Heart left ventricle (tissue), 16 donors: Measurements from ENCODE around the gene FFAR3. TPM values are rescaled to one million over a fixed set of nuclear protein-coding genes. Genes with fewer than 3 reads are reported as not detected.

ENCODE experiments used
- ATAC-seq, 4 donors: fragments of 200-7000 bp; cut with Tn5 transposase; one replicate each; pipeline ENCODE4 v1.9.1; 2020 to 2022; ENCODE audit warnings: moderate library complexity in 4 of 4, mild to moderate bottlenecking in 3 of 4, moderate number of reproducible peaks in 1 of 4
- DNase-seq, 5 donors: peaks; one replicate each; pipeline ENCODE4 v3.0.0-alpha.2; 2020
- H3K27ac ChIP-seq, 12 donors: fragments of 200-600 bp; sonication (generic) in 4 of 12; one replicate each; pipeline versions ENCODE4 v1.5.0 to v1.8.0; 2016 to 2022; ENCODE audit warnings: mild to moderate bottlenecking in 2 of 12
- H3K27me3 ChIP-seq, 9 donors: fragments of 200-600 bp; sonication (generic) in 2 of 9; one replicate each; pipeline versions ENCODE4 v1.5.1 to v1.8.0; 2016 to 2022; ENCODE audit warnings: mild to moderate bottlenecking in 3 of 9
- H3K36me3 ChIP-seq, 9 donors: fragments of 200-600 bp; sonication (generic) in 2 of 9; one replicate each; pipeline versions ENCODE4 v1.5.0 to v1.8.0; 2018 to 2022; ENCODE audit warnings: mild to moderate bottlenecking in 2 of 9
- H3K4me1 ChIP-seq, 12 donors: fragments of 200-600 bp; sonication (generic) in 4 of 12; one replicate each; pipeline versions ENCODE4 v1.5.0 to v1.8.0; 2016 to 2022; ENCODE audit warnings: mild to moderate bottlenecking in 3 of 12
- H3K4me3 ChIP-seq, 12 donors: fragments of 200-600 bp; sonication (generic) in 4 of 12; one replicate each; pipeline versions ENCODE4 v1.5.0 to v1.8.0; 2017 to 2022; ENCODE audit warnings: mild to moderate bottlenecking in 9 of 12, moderate library complexity in 4 of 12
- H3K9me3 ChIP-seq, 12 donors: fragments of 200-600 bp; sonication (generic) in 4 of 12; one replicate each; pipeline versions ENCODE4 v1.5.0 to v1.8.0; 2016 to 2022; ENCODE audit warnings: mild to moderate bottlenecking in 1 of 12
- POLR2A ChIP-seq, 2 donors: fragments of 450-650 bp; IDR thresholded peaks; one replicate each; pipeline ENCODE4 v1.6.1; 2017; ENCODE audit warnings: antibody characterized with exemption in 2 of 2, mild to moderate bottlenecking in 2 of 2, moderate library complexity in 2 of 2
- WGBS, 4 donors: extraction: QIAGEN DNeasy Blood & Tissue Kit in 2 of 4; methylation state at CpG; one replicate each; pipeline versions ENCODE4 v1.1.5 to v1.1.7; 2013 to 2018; 5-methylcytosine and 5-hydroxymethylcytosine counted together
- intact Hi-C, 10 donors: fragments of 100-400 bp; cut with DNase I; formaldehyde crosslinking; loops; one replicate each; pipeline versions ENCODE4 v1.11.1 to v1.14.2; 2022
- polyA plus RNA-seq, 2 donors: library from polyadenylated mRNA; stranded (reverse); fragments of 200-250 nt; gene quantifications; one replicate each; pipeline ENCODE4 v1.2.3, GENCODE V29; 2013
- total RNA-seq, 9 donors: library from RNA; depleted of rRNA in 2 of 9; stranded (reverse); fragments of >200 nt in 2 of 9; fragmentation: NEBNext Ultra II Directional in 3 of 9; extraction: Animal tissue kit (Norgen Biotek cat#: 25700) in 3 of 9; gene quantifications; one replicate each; pipeline versions ENCODE4 v1.1.0 to v1.2.4, GENCODE V29; 2016 to 2023
- TF ChIP-seq, protein P1 (sequence below), 12 donors: fragments of 200-600 bp; sonication (generic) in 4 of 12; IDR thresholded peaks; one replicate each; pipeline versions ENCODE4 v1.5.0 to v1.8.0; 2018 to 2022; ENCODE audit warnings: antibody characterized with exemption in 12 of 12, mild to moderate bottlenecking in 5 of 12
- donor health status: ischemic (EF 13 %, LVEDD 7.1; RV severe dilation, severe dysfunction).
- donor health status: healthy with polysubstance abuse.
- donor health status: DM: no; HTN: yes; CAD: no.
- donor health status: DM: no; HTN: no; CAD: no.
- donor health status: ischemic (EF 25% LVEDD 6.9; RV normal size, moderate dysfunction).
- donor health status: ischemic (EF 25% LVEDD 5.7; RV mildly dilated, moderate dysfunction).
- donor health status: healthy.
- donor health status: DM: yes; HTN: yes; CAD: no.
- donor health status: ischemic (EF 35%, LVEDD 5.7; RV mildly dilated, moderate dysfunction).
- donor health status: nonischemic (EF 11% LVEDD 7.7; RV severe dilation, severe dysfunction).
- donor health status: DM: yes; HTN: yes; CAD: no.
- donor health status: PGD.
- donor health status: ischemic (EF 29% LVEDD 5.4; RV normal size, mild dysfunction).
- donor health status: nonischemic (EF 23%, LVEDD 6.1; RV moderate dilation, normal function).

FFAR3 gene
- total and polyA plus RNA-seq, 11 donors: 0.11 to 0.96 (median 0.15) TPM; not detected in 8

- intact Hi-C loops: no loop called here
- Histone ChIP-seq H3K4me3 (no peak overlapping the region), H3K27ac (no peak overlapping the region), H3K9me3 (peaks cover 0 to 20% (median 5%) of the 10 kb centered on the region in 12 donors), H3K36me3 (no peaks in the 10 kb centered on the region), H3K27me3 (peaks cover 0 to 9% (median 0%) of the 10 kb centered on the region in 9 donors), H3K4me1 (peaks cover 0 to 11% (median 0%) of the 10 kb centered on the region in 12 donors)
- ATAC-seq: no peak
- DNase-seq: no peak
- TF ChIP-seq, protein P1, sequence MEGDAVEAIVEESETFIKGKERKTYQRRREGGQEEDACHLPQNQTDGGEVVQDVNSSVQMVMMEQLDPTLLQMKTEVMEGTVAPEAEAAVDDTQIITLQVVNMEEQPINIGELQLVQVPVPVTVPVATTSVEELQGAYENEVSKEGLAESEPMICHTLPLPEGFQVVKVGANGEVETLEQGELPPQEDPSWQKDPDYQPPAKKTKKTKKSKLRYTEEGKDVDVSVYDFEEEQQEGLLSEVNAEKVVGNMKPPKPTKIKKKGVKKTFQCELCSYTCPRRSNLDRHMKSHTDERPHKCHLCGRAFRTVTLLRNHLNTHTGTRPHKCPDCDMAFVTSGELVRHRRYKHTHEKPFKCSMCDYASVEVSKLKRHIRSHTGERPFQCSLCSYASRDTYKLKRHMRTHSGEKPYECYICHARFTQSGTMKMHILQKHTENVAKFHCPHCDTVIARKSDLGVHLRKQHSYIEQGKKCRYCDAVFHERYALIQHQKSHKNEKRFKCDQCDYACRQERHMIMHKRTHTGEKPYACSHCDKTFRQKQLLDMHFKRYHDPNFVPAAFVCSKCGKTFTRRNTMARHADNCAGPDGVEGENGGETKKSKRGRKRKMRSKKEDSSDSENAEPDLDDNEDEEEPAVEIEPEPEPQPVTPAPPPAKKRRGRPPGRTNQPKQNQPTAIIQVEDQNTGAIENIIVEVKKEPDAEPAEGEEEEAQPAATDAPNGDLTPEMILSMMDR (IDR thresholded peaks at IDR 0.05): no peak
- 54 to 77% (median 64%) methylated on average over 3 of the region's 3 CpGs for WGBS, 4 donors
Observed at GRCh38 chr19:35381318-35381717, 23.1 kb downstream of the FFAR3 start.

DNA sequence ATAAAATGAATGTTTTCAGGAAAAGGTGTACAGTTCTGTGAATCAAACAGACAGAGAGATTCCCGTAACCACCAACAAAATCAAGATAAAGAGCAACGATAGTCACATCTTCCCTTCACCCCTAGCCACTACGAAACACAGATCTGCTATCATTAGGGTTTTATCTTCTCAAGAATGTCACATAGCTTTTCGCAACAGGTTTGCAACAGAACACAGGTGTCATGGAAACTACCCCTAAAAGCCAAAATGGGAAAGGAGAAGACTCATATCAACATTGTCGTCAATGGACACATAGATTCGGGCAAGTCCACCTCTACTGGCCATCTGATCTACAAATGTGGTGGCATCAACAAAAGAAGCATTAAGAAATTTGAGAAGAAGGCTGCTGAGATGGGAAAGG, 23.7 kb downstream of the FFAR3 start:
- intact Hi-C loops: no loop called here

DNA sequence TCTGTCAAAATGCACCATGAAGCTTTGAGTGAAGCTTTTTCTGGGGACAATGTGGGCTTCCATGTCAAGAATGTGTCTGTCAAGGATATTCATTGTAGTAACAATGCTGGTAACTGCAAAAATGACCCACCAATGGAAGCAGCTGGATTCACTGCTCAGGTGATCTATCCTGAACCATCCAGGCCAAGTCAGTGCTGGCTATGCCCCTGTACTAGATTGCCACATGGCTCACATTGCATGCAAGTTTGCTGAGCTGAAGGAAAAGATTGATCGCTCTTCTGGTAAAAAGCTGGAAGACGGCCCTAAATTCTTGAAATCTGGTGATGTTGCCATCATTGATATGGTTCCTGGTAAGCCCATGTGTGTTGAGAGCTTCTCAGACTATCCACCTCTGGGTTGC, 25.3 kb downstream of the FFAR3 start:
- intact Hi-C loops: no loop called here

More for the DNA sequence above, 23.7 kb downstream of the FFAR3 start:
- ATAC-seq (no peak), DNase-seq (no peak)
- Histone ChIP-seq H3K27ac (no peak overlapping the region), H3K36me3 (no peaks in the 10 kb centered on the region), H3K4me3 (no peak overlapping the region), H3K4me1 (peaks cover 0 to 11% (median 0%) of the 10 kb centered on the region in 12 donors), H3K9me3 (peaks cover 0 to 20% (median 6%) of the 10 kb centered on the region in 12 donors), H3K27me3 (peaks cover 0 to 9% (median 0%) of the 10 kb centered on the region in 9 donors)
- TF ChIP-seq, protein P1 (IDR thresholded peaks at IDR 0.05): no peak
- no peak for TF ChIP-seq POLR2A (IDR thresholded peaks at IDR 0.05)
- WGBS, 4 donors: 90 to 92% (median 91%) methylated on average over 6 of the region's 6 CpGs

DNA sequence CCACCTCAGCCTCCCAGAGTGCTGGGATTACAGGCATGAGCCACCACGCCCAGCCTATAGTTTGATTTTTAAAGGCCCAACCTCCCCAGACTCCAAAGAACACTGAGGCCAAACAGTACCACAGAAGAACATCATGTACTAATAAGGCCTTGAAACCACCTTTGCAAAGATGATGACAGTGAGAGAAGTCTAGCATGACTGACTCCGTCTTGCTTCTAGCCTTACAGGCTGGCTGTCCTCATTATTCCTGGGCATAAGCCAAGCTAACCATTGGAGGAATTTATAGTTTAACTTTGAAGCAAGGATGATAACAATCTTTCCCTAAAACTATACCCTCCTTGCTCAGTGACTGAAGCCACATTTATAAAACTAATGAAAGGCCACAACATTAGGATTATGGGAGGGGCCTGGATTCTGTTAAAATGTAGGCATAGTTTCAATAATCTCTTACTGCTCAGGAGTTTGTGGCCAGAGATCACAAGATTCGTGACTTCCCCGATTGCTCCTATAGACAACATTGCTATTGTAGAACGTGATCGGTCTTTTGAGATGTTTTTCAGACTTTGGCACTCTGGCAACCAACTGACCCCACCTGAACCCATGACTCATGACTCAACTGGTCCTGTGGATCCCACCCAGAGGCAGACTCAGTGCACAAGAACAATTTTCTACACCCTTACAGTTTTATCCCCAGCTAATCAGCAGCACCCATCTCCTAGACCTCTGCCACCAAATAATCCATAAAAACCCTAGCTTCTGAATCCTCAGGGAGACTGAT, 30.2 kb downstream of the FFAR3 start:
- Histone ChIP-seq H3K27ac (no peak overlapping the region), H3K27me3 (peaks cover 0 to 3% (median 0%) of the 10 kb centered on the region in 9 donors), H3K4me1 (no peaks in the 10 kb centered on the region), H3K4me3 (no peak overlapping the region), H3K36me3 (no peaks in the 10 kb centered on the region), H3K9me3 (peaks cover 0 to 16% (median 6%) of the 10 kb centered on the region in 12 donors)
- 87 to 95% (median 92%) methylated on average over 6 of the region's 6 CpGs for WGBS, 4 donors
- ATAC-seq (no peak), DNase-seq (no peak)
- intact Hi-C loops: no loop called here
- TF ChIP-seq POLR2A (IDR thresholded peaks at IDR 0.05): no peak
- TF ChIP-seq, protein P1 (IDR thresholded peaks at IDR 0.05): no peak

More for the DNA sequence above, 25.3 kb downstream of the FFAR3 start:
- no peak overlapping the region for H3K27ac ChIP-seq
- DNase-seq: no peak
- H3K36me3 ChIP-seq: no peaks in the 10 kb centered on the region
- no peak overlapping the region for H3K4me3 ChIP-seq
- no peak for ATAC-seq
- peaks cover 0 to 9% (median 0%) of the 10 kb centered on the region in 9 donors for H3K27me3 ChIP-seq
- peaks cover 0 to 11% (median 0%) of the 10 kb centered on the region in 12 donors for H3K4me1 ChIP-seq
- H3K9me3 ChIP-seq: peaks cover 0 to 16% (median 6%) of the 10 kb centered on the region in 12 donors
- WGBS, 4 donors: 92 to 96% (median 95%) methylated on average over 2 of the region's 2 CpGs
- TF ChIP-seq, protein P1 (IDR thresholded peaks at IDR 0.05): no peak
- TF ChIP-seq POLR2A (IDR thresholded peaks at IDR 0.05): no peak
